ENCODE measurements around the gene MEGF6. TPM values are rescaled to one million over a fixed set of nuclear protein-coding genes. Genes with fewer than 3 reads are reported as not detected.

MEGF6 gene
- total RNA-seq, 6 experiments from 2014 or later = 20.3 to 39.2 (median 23.0) TPM

DNA sequence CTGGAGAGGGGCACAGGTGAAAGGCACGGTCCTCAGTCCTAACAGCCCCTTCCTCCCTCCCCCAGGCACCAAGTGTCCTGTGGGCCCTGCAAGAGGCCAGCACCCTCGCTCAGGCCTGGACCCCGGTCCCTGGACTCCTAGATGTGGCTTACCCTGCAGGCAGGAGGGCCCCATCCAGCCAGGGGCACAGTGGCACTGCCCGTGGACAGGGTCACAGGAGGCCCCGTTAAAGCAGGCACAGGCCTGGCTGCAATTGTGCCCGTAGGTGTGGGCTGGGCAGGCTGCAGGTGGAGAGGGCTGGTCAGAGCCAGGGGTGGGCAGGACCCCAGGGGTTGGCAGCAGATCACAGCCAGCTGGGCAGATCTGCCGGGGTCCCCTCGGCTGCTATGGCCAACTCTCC is 112.3 kb downstream of the MEGF6 start:
- peaks cover 9% of the 10 kb centered on the region for H3K4me1 Mint-ChIP-seq (ENCODE audit: low read depth)
- no peaks in the 10 kb centered on the region for H3K9me3 Mint-ChIP-seq
- no peak overlapping the region for H3K27ac Mint-ChIP-seq
- H3K36me3 Mint-ChIP-seq (ENCODE audit: low read depth) = no peaks in the 10 kb centered on the region
- TF ChIP-seq CTCF (IDR thresholded peaks at IDR 0.05) = no peak
- H3K4me3 Mint-ChIP-seq = no peak overlapping the region
- no peaks in the 10 kb centered on the region for H3K27me3 Mint-ChIP-seq (ENCODE audit: insufficient read depth)
- DNase-seq = no peak

- Mint-ChIP-seq H3K27ac (no peak overlapping the region), H3K9me3 (no peaks in the 10 kb centered on the region), H3K4me1 (ENCODE audit: low read depth) (peaks cover 5% of the 10 kb centered on the region), H3K27me3 (ENCODE audit: insufficient read depth) (no peaks in the 10 kb centered on the region), H3K4me3 (no peak overlapping the region), H3K36me3 (ENCODE audit: low read depth) (no peaks in the 10 kb centered on the region)
- no peak for DNase-seq
- no peak for TF ChIP-seq CTCF (IDR thresholded peaks at IDR 0.05)
Observed at GRCh38 chr1:3498246-3498930, 112.9 kb downstream of the MEGF6 start.

DNA sequence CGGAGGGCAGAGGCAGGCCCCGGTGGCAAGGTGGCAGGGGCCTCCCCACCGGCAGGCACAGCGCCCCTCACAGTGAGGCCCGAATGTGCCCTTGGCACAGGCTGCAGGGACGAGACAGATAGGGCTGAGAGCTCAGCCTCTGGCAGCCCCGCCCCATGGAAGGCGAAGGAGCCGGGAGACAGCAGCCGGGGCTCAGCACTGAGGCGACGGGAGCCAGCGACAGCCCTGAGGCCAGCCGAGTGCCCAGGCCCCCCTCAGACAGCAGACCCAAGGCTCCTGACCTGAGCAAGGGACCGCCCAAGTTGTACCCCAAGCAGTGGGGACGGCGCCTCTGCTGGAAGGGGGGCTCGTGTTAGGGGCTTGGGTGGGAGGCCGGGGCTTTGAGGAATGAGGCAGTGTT is 113.8 kb downstream of the MEGF6 start:
- H3K36me3 Mint-ChIP-seq (ENCODE audit: low read depth) = no peaks in the 10 kb centered on the region
- H3K27ac Mint-ChIP-seq = no peak overlapping the region
- no peak for DNase-seq
- H3K4me1 Mint-ChIP-seq (ENCODE audit: low read depth) = no peaks in the 10 kb centered on the region
- TF ChIP-seq CTCF (IDR thresholded peaks at IDR 0.05) = no peak
- H3K27me3 Mint-ChIP-seq (ENCODE audit: insufficient read depth) = no peaks in the 10 kb centered on the region
- no peaks in the 10 kb centered on the region for H3K9me3 Mint-ChIP-seq
- no peak overlapping the region for H3K4me3 Mint-ChIP-seq

- Mint-ChIP-seq H3K27ac (no peak overlapping the region), H3K4me1 (ENCODE audit: low read depth) (no peaks in the 10 kb centered on the region), H3K9me3 (no peaks in the 10 kb centered on the region), H3K36me3 (ENCODE audit: low read depth) (no peaks in the 10 kb centered on the region), H3K4me3 (no peak overlapping the region), H3K27me3 (ENCODE audit: insufficient read depth) (no peaks in the 10 kb centered on the region)
- no peak for DNase-seq
- TF ChIP-seq CTCF (IDR thresholded peaks at IDR 0.05) = no peak
Observed at GRCh38 chr1:3496916-3497315, 114.4 kb downstream of the MEGF6 start.

DNA sequence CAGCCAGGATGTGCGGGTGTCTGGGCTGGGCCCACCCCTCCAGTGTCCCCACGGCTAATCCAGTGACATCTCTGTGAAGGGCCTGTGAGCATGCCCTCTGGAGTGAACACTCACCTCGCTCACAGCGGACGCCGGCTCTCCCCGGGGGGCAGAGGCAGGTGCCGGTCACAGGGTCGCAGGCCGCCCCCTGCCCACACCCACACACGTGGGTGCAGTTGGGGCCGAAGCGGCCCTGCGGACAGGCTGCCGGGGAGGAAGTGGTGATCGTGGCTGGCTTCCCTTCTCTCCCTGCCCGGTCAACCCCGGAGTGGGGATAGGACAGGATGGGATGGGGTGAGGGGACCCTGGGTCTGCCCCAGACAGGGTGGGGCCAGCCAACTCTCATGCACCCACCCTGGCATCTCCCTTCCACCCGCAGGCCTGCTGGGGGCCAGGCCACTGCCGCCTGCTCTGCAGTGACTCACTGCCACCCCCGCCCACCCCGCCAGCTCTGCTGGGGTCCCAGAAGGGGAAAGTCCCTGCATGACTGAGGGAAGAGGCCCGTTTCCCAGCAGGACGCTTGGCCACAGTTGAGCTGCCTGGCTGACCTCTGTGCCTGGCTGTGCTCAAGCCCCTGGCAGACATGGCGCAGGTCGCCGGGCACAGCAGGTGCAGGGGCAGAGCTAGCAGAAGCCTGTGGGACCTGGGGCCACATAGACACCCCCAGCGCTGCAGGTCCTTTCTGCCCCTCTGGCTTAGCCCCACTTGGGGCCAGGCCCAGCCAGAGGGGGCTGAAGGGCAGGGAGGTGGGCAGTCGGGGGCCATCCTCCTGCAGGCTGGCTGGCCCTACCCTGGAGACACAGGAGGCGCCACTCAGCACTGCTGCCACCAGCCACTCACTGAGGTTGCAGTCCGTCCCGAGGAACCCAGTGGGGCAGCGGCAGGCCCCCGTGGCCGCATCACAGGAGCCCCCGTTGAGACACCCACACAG is 115.2 kb downstream of the MEGF6 start:
- TF ChIP-seq CTCF (IDR thresholded peaks at IDR 0.05) = no peak
- Mint-ChIP-seq H3K9me3 (no peaks in the 10 kb centered on the region), H3K27ac (no peak overlapping the region), H3K4me1 (ENCODE audit: low read depth) (peaks cover 5% of the 10 kb centered on the region; the same call in 1 of the 2 replicates), H3K4me3 (no peak overlapping the region), H3K36me3 (ENCODE audit: low read depth) (no peaks in the 10 kb centered on the region), H3K27me3 (ENCODE audit: insufficient read depth) (0 out of 2 replicates have a peak, but pooled peaks cover 2% of the 10 kb centered on the region)
- no peak for DNase-seq

Measured in HFFc6 (cell line).